Measurements from ENCODE around the gene CHRM5.

DNA sequence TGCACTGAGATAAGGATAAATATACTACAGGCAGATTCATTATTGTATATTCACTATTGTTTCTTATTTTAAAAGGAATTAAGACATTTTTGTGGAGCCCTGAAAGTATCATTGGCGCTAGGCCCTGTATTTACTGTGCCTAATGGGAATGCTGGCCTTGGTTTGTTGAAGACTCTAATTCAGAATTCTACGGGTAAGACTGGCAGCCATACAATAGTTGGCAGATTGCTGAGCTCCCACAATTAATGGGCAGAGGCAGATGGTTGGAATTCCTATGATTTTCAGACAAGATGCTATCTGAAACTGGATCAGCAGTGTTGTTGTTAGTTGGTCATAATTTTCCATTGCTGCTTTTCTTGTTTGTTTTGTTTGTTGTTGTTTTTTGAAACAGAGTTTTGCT lies 148.3 kb downstream of the CHRM5 start:
- TF ChIP-seq, protein P1, sequence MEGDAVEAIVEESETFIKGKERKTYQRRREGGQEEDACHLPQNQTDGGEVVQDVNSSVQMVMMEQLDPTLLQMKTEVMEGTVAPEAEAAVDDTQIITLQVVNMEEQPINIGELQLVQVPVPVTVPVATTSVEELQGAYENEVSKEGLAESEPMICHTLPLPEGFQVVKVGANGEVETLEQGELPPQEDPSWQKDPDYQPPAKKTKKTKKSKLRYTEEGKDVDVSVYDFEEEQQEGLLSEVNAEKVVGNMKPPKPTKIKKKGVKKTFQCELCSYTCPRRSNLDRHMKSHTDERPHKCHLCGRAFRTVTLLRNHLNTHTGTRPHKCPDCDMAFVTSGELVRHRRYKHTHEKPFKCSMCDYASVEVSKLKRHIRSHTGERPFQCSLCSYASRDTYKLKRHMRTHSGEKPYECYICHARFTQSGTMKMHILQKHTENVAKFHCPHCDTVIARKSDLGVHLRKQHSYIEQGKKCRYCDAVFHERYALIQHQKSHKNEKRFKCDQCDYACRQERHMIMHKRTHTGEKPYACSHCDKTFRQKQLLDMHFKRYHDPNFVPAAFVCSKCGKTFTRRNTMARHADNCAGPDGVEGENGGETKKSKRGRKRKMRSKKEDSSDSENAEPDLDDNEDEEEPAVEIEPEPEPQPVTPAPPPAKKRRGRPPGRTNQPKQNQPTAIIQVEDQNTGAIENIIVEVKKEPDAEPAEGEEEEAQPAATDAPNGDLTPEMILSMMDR (IDR thresholded peaks at IDR 0.05) = no peak
- TF ChIP-seq POLR2A (IDR thresholded peaks at IDR 0.05) = no peak
